H1 (cell line): Measurements from ENCODE around the gene CNNM4. TPM values are rescaled to one million over a fixed set of nuclear protein-coding genes. Genes with fewer than 3 reads are reported as not detected.

Source experiments
- CBX5 ChIP-seq: fragments of 300-800, 300-1000 bp; sonication (generic); IDR thresholded peaks from 2 replicates; pipeline ENCODE4 v1.7.1; 2016; ENCODE audit warnings: antibody characterized with exemption, low read length, low read depth
- JUN ChIP-seq: IDR thresholded peaks from 2 replicates; pipeline ENCODE4 v1.6.1; 2011; ENCODE audit warnings: low read depth, mild to moderate bottlenecking, improper control_type of control experiment, low read length
- RBBP5 ChIP-seq: IDR thresholded peaks from 2 replicates; pipeline ENCODE4 v1.7.1; 2012; ENCODE audit warnings: low read depth, mild to moderate bottlenecking, inconsistent platforms, low read length, moderate library complexity, borderline replicate concordance
- SIN3A ChIP-seq, 2 experiments: IDR thresholded peaks in 1 of 2; conservative IDR thresholded peaks in 1 of 2; 2 replicates each; pipeline ENCODE4 v1.6.1; 2011 to 2012; ENCODE audit warnings: low read length in 2 of 2, improper control_type of control experiment in 1 of 2, low read depth in 1 of 2, mild to moderate bottlenecking in 1 of 2
- SP1 ChIP-seq: IDR thresholded peaks from 2 replicates; pipeline ENCODE4 v1.6.1; 2011; ENCODE audit warnings: low read depth, low read length
- polyA plus RNA-seq, 7 experiments: library from polyadenylated mRNA; depleted of rRNA in 3 of 7; stranded (reverse) in 5 of 7; unstranded in 2 of 7; fragments of >200 nt in 5 of 7; fragments of 200-250 nt in 2 of 7; gene quantifications; 1 replicate in 5 of 7; 2 replicates in 1 of 7; 4 replicates in 1 of 7; pipeline versions ENCODE4 v1.2.1 to v1.2.3, GENCODE V29; 2011 to 2013; ENCODE audit warnings: missing spikeins in 2 of 7, mixed read lengths in 2 of 7
- total RNA-seq: library from RNA; stranded (reverse); fragmentation: NEBNext Ultra II Directional; extraction: Animal tissue kit (Norgen Biotek cat#: 25700); gene quantifications from 2 replicates; pipeline ENCODE4 v1.2.1, GENCODE V29; 2021

CNNM4 gene
- total and polyA plus RNA-seq, 2 of the 8 experiments (the other 6 are each of a cell fraction or from before 2014, with no cell fraction given) = 10.3 to 11.0 TPM

DNA sequence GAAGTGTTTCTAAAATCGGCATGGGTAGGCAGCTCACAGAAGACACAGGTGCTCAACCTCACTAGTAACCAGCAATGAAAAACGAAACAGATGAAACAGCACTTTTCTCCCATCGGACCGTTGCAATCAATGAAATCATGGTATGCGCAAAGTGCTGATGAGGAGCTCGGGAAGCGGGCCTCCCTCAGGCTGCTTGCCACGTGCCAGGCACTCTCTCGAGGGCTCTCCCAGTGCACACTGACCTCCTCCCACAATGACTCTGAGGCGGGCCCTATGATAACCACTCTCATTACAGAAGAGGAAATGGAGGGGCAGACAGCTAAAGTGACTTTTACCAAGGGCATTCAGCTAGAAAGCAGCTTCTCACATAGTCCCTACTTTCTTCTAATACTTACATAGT, 86.9 kb downstream of the CNNM4 start (continued):
- TF ChIP-seq JUN = no peak
- no peak for TF ChIP-seq SP1
- TF ChIP-seq RBBP5 = no peak
- TF ChIP-seq SIN3A (conservative IDR thresholded peaks at IDR 0.05 in 1 of 2, IDR thresholded peaks at IDR 0.05 in 1 of 2; ENCODE audit: low read depth in 1 of 2, low read length in 2 of 2) = no peak
- no peak for TF ChIP-seq CBX5
